ENCODE measurements around the gene LENG1.

LENG1 gene

GRCh38 chr19:54164369-54165068, 5.0 kb upstream of the LENG1 start:
- no peak overlapping the region for H3K27ac ChIP-seq
- DNase-seq, result peak in 1 of 2 donors; percentile 55
- H3K4me1 ChIP-seq, result peaks cover 0 to 36% (median 20%) of the 10 kb centered on the region in 4 donors

GRCh38 chr19:54162884-54163283, 3.4 kb upstream of the LENG1 start:
- H3K4me3 ChIP-seq, result no peak overlapping the region
- peaks cover 0 to 5% (median 4%) of the 10 kb centered on the region in 3 donors for H3K36me3 ChIP-seq
- peaks cover 0 to 33% of the 10 kb centered on the region in 2 donors for H3K27me3 ChIP-seq
- TF ChIP-seq CTCF (IDR thresholded peaks at IDR 0.05), result no peak
- no peaks in the 10 kb centered on the region for H3K9me3 ChIP-seq
- intact Hi-C loops (cut with DNase I; ENCODE audit: low total_unique reads), result no loop called here
- H3K27ac ChIP-seq, result no peak overlapping the region
- peaks cover 0 to 43% (median 28%) of the 10 kb centered on the region in 4 donors for H3K4me1 ChIP-seq
- DNase-seq, result no peak

More at GRCh38 chr19:54164369-54165068, 5.0 kb upstream of the LENG1 start:
- Histone ChIP-seq H3K9me3 (no peaks in the 10 kb centered on the region), H3K27me3 (peaks cover 0 to 33% of the 10 kb centered on the region in 2 donors), H3K36me3 (no peaks in the 10 kb centered on the region), H3K4me3 (no peak overlapping the region)
- intact Hi-C loops (cut with DNase I; ENCODE audit: low total_unique reads), result loop anchor here (5.0 kb wide), 1 partner anchor 68 kb away; no protein-coding TSS in a partner anchor
- no peak for TF ChIP-seq CTCF (IDR thresholded peaks at IDR 0.05)

DNA sequence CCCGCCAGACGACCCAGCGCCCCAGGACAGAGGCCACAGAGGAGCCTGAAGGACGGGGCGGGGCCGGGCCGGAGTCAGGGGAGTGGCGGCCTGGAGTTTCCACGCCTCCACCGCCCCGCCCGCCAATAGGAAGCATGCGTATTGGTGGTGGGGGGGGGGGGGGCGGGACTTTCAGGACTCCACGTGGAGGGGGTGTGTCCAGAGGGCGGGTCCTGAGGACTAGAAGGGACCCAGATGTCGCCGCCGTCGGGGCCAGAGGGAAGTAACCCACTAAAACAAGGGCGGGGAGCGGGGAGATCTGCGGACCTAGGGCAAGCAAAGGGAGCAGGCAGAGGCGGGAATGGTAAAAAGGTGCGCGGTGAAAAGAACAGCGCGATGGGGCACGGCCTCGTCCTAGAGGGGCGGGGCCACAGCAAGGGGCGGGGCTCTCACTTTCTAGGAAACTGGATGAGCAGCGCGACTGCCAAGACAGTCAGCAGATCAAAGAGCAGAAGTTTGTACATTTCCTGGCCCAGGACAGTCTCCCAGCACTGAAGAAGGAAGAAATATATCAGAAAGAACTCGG, 2.8 kb upstream of the LENG1 start:
- H3K27ac ChIP-seq, result no peak overlapping the region
- peak; percentile 77 to 80 for DNase-seq
- peaks cover 0 to 44% (median 28%) of the 10 kb centered on the region in 4 donors for H3K4me1 ChIP-seq
- peaks cover 0 to 10% (median 9%) of the 10 kb centered on the region in 3 donors for H3K36me3 ChIP-seq
- TF ChIP-seq CTCF (IDR thresholded peaks at IDR 0.05), result no peak
- H3K4me3 ChIP-seq, result peak overlapping the region; percentile 12 to 33
- H3K9me3 ChIP-seq, result no peaks in the 10 kb centered on the region
- intact Hi-C loops (cut with DNase I; ENCODE audit: low total_unique reads), result no loop called here
- H3K27me3 ChIP-seq, result peaks cover 0 to 33% of the 10 kb centered on the region in 2 donors

DNA sequence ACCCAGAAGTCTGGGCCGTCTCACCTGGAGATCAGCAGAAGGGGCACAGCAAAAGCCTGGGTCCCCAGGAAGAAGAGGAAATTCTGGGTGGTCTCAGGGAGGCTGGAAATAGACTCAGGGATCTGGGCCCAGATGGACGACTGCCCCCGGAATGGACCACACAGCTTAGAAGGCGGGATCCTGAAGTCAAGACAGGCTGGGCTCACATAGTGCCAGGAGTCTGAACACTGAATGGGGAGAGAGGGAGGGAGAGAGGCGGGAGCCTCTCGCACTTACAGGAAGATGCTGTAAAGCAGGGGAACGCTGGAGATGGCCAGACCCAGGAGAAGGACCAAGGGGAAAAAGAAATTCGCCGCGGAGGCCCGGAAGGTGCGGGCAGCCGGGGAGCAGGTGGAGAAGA, 1.3 kb upstream of the LENG1 start:
- peaks cover 0 to 44% (median 28%) of the 10 kb centered on the region in 4 donors for H3K4me1 ChIP-seq
- peak overlapping the region; percentile 56 to 64 for H3K4me3 ChIP-seq
- TF ChIP-seq CTCF (IDR thresholded peaks at IDR 0.05), result no peak

GRCh38 chr19:54160182-54160811, 776 bp upstream of the LENG1 start:
- intact Hi-C loops (cut with DNase I; ENCODE audit: low total_unique reads), result no loop called here
- DNase-seq, result no peak
- no peak for TF ChIP-seq CTCF (IDR thresholded peaks at IDR 0.05)
- H3K4me3 ChIP-seq, result peak overlapping the region; percentile 56 to 64
- peaks cover 0 to 44% (median 28%) of the 10 kb centered on the region in 4 donors for H3K4me1 ChIP-seq
- H3K9me3 ChIP-seq, result no peaks in the 10 kb centered on the region
- H3K27me3 ChIP-seq, result peaks cover 0 to 26% of the 10 kb centered on the region in 2 donors
- H3K36me3 ChIP-seq, result peaks cover 18 to 31% (median 29%) of the 10 kb centered on the region in 3 donors
- H3K27ac ChIP-seq, result peak overlapping the region; percentile 73 to 85

More for the DNA sequence above, 1.3 kb upstream of the LENG1 start:
- Histone ChIP-seq H3K9me3 (no peaks in the 10 kb centered on the region), H3K27me3 (peaks cover 0 to 29% of the 10 kb centered on the region in 2 donors), H3K36me3 (peaks cover 13 to 25% (median 23%) of the 10 kb centered on the region in 3 donors), H3K27ac (peak overlapping the region; percentile 73 to 85)
- intact Hi-C loops (cut with DNase I; ENCODE audit: low total_unique reads), result no loop called here
- no peak for DNase-seq

All from tibial artery (tissue), 4 donors.